CD4-positive, alpha-beta T cell treated with Interleukin-4 for 4 hours (primary cell): Measurements from ENCODE around the gene NPL.

ENCODE experiments used
- DNase-seq: peaks from one replicate; pipeline ENCODE4 v3.0.0-alpha.2; 2020

NPL gene, protein sequence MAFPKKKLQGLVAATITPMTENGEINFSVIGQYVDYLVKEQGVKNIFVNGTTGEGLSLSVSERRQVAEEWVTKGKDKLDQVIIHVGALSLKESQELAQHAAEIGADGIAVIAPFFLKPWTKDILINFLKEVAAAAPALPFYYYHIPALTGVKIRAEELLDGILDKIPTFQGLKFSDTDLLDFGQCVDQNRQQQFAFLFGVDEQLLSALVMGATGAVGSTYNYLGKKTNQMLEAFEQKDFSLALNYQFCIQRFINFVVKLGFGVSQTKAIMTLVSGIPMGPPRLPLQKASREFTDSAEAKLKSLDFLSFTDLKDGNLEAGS

DNA sequence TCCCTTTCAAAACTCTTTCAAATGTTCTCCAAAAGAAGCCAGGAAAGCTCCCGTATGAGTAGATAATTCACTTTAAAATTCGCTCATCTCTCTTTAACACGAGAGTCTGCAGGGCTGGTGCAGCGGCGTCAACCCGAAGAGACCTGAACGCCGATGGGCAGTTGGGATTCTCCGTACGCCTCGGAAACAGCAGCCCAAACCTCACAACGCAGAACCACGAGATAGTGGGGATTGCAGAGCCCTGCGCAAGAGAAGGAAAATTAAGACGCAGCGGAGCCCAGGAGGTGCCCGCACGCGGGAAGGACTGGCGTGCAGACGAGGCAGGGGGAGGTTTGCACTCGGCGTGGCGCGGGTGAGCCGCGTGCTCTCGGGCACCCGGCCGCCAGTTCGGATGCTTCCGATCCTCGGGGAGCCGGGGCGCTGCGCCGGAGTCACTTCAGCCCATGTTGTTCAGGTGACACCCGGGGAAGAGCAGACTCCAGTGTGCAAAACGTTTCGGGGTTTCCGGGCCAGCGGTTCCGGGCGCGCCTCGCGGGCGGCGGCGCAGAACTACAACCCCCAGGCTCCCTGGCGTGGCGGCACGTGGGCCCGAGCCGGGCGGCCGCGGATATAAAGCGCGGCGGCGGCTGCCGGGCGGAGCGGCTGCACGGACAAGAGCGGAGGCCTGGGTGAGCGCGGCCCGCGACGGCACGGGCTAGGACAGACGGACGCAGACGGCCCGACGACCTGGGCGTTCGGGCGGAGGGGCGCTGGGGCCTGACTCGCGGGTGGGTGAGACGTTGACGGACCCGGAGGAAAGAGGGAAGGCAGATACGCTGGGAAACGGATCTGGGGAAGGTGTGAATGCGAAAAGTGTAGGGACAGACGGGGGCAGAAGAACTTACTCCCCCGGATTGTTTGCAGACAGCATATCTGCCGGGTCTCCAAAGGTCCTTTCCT, at the start of gene NPL:
Gene NPL, plus strand, starts transcription at position 636 of the 939 bp plus-strand sequence. CDS start 4,599 bp downstream, outside the sequence.
- DNase-seq: peak; percentile 89

DNA sequence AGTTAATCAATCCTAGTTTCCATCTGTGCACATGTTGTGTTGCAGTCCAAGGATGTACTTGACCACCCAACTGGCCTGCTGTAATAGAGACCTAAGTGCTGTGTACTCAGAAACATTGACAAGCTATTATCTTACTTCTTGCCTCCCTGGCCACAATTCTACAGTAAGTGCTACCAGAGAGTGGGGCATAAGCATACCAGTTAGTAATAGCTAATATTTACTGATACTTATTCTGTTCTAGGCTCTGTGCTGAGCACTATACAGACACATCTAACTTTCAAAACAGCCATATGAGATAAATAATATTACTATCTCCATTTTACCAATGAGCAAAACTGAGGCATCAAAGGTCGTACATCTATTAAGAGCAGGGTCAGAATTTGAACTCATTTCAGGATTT, 49.5 kb upstream of the NPL start:
- DNase-seq: no peak

DNA sequence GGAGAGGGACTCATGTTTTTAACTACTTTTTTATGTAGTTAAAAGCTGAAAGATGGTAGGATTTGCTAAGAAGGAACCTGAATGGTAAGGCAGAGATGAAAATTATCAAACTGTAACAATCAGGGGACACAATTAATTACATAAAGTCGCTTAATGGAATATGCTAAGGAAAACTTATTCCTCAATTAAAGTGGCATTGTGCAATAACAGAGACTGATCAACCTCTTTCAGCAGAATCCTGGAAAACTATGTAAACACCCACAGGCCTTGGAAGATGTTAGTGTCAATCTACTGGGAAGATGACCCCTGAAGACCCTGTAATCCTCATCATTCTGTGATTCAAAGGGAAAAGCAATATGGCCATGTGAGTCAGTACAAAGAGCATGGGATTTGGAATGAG, 46.8 kb upstream of the NPL start:
- DNase-seq: no peak

DNA sequence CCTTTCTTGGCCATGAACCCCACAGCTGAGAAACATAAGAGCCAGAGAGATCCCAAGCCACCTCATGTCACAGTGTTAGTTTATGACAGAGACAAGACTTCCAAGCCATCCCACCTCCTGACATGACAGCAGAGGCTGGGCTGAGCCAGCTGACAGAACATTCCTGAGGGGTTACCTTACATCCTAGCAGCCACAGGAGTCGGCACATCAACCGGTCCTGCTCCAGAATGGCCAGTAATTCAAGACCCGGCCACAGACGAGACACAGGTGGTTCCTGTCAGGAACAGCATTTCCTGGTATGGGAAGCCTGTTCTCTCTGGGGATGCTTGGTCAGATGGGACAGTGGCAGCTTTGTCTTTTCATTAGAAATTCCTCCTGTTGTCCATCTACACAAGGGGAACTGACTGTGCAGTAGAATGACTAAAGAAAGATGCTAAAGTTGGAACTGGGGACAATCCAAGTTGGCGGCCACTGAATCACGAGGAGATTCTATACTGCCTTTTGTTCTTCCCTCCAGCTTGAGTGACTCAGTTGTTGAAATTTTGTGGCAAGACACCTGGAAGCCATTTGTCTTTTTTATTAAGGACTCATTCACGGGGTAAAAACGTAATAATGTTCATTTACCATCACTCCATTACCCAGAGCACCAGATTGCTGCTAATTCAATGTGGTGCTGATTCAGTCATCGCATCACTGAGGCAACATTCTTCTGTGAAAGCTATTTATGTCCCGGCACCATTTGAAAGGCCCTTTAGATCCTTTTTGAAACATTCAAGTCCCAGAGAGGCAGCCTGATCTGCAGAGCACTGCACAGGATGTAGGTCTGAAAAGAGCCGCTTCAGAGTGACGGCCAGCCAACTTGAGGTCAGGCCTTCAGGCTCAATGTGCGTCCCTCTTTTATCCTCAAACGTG, 37.2 kb upstream of the NPL start:
- DNase-seq: no peak

DNA sequence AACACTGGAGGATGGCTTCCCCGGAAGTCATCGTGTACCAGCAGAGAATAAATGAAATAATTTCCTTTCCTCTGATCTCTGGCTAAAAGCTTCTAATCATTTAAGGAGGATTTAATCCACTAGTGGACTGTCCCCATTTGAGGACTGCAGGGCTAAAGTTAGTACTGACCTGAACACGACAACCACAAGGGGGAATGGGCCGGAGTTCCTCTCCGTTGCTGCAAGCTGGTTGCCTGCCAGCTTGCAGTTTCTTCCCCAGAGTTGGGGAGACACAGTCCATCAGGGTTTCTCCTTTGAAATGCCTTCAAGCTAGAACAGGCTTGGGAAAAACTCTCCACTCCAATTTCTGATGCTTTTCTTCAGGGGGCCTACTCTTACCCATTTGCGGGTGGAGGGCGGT, 35.5 kb upstream of the NPL start:
- DNase-seq: no peak

DNA sequence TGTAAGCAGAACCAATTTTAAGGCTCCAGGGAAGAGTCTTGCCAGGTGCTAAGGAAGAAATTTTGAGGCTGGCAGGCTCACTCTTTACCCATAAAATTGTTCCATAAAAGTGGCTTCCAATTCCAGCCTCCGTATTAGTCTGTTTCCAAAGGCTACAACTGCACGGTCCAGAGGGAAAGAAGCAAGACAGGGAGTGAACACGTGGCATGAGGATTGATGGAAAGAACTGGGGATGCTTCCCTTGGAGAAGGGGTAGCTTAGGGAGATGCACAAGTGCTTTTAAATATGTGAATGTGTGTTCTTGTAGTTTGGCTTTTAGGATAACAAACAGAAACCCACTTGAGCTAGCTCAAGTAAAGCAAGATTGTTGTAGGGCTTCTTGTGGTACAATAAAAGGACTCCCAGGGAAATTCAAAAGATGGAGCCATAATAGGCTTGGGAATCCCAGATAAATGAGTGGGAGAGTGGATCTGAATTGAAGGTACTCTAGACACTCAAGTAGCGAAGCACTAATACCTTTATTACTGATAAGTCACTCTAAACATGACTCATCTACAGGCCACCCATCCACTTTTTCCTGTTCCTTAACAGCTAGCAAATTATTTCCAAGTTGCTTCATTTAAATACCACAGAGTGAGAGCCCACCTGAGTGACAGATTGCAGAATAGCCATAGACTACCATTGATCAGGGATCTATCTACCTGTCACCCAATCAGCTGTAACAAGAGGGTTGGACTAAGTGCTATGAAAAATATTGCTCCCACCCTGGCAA, 34.8 kb upstream of the NPL start:
- DNase-seq: no peak

DNA sequence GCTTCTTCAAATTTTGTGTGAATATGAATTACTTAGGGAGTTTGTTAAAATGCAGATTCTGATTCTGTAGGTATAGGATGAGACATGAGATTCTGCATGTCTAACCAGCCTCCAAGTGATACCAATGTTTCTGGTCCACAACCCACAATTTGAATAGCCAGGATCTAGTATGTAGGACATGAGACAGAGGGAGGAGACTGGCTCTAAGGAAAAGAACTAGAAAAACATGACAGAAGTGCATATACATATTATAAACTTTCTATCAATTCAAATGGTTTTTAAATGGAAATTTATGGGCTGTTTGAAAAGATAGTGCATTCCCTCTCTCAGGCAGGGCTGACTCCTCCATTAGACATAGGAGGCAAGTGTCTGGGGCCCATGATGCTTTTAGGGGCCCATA, 33.9 kb upstream of the NPL start:
- no peak for DNase-seq

DNA sequence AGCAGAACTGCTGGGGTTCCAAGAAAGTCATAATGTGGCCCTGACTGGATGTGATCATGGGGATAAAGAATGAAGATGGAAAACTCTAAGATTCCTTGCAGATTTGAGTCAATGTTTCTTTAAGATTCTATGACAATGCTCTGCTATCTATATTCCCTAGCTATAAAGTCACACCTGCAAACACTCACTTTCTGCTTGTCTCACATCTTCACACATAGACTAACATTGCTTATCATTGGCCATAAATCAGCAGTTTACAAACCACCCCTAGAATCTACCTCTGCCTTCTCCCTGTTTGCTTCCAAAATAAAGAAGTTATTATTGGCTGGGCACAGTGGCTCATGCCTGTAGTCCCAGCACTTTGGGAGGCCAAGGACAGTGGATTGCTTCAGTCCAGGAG, 33.1 kb upstream of the NPL start:
- DNase-seq: no peak

DNA sequence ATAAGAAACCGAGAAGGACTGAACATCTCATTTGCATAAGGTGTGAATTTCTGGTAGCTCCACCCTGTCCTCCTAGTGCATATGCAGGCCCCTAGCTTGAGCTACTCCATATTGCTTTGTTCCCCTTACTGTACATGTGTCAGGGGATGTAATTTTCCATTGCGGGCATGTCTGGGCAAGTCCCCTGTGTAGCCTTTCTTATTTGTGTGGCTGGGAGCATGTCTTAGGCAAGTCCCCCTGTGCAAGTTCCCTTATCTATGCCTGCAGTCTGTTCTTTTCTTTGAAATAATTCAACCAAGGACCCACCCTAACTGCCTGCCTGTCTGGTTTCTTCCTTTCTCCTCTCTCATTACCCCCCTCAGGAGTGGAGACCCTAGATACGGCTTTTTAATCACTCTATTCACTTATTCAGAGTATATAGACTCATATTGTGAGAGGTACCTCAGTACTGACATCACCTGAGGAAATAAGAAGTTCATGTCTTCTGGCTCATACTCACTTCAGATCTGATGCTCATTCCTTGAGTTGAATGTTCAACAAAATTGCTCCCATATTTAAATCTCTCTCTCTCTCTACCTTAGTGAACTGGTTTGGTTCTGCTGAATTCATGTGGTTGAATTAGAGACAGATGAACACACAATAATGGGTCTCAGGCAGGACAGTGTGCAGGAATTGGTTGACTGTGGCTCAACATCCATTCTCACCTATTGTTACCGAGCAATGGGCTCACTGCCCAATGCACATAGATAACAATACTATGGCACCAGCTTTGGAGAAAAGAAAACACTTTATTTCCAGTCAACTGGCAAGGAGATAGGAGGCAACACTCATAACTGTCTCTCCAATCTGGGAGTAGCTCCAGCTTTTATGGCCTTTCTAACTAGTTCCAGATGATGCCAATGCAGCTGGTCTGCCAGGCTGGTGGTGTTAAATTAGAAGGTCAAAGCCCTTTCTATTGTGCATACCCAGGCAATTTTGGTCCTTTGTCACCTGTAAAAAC, 27.9 kb upstream of the NPL start:
- DNase-seq: no peak

DNA sequence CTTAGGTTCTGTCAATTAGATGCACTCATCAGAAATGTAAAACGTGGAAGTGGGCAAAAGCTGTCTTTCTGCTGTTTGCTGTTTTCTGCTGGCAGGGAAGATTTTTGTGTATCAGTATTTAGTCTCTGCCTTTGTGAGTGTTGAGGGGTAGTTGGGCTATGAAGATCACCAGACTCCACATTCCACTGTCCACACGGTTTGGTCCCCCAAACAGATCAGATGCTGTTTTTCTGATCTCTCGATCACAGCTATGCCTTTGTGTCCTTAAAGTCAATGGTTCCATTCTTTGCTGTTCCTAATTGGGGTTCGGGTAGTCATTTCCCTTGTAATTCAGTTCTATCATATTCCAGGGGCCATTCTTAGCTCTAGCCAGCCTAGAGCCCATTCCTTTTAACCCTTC, 27.0 kb upstream of the NPL start:
- no peak for DNase-seq

DNA sequence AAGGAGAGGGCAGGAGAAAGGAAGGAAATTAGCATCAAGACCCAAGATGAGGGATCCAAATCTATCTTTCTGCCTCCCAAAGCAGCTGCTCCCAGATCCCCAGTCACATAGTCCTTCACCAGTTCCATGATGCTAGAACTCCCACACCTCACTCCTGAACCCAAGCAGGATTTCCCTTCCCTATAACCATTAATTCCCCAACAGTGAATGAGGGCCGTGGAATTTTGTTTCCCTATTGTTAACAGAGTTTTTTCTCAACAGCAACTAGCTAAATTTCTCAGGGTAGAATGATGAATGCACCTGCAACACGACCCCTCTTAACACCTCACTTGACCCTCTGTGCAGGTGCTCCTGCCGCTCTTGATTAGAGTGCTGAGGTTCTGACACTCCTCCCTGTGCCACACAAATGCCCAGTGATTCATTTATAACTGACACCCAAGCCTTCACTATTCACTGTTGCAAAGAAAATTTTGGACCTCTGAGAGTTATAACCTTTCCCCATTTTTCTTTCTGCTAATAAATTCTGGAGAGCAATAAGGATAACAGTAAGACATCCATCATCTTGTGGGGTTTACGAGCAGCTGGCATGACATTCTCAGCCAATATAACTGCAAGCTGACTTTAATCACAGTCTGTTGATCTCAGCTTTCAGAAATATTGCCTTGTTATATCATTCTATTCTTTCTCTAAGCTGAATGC, 25.4 kb upstream of the NPL start:
- DNase-seq: no peak

DNA sequence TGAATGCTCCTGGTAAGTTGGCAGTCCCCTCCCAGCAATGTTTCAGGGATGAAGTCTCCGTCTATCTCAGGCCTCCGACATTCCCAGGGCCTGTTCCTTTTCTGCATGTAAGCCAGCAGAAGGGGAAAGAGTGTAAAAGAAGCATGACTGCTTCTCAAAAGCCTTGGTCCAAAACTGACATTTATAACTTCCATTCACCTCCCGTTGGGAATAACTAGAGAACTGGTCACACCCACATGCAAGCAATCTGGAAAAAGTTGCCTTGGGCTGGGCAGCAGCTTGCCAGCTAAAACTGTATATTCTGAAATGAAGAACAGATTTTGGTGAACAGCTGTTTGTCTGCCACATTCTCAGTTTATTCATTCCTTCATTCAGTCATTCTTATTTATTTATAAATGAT, 24.2 kb upstream of the NPL start:
- no peak for DNase-seq

DNA sequence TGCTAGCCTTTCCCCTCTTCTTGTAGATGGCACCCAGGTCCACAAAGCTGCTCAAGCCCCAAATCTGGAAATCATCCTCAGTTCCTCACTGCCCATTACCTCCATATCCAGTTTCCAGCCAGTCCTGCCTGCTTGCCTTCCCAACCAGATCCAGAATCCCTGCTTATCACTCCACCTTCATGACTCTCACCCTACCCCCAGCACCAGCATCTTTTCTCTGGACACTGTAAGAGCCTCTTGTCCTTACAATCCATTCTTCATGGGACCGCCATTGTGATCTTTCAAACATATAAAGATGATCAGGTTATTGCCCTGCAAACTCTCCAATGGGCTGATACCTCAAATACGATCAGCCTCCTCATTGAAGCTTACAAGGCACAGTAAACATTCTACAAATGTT, 23.5 kb upstream of the NPL start:
- no peak for DNase-seq

DNA sequence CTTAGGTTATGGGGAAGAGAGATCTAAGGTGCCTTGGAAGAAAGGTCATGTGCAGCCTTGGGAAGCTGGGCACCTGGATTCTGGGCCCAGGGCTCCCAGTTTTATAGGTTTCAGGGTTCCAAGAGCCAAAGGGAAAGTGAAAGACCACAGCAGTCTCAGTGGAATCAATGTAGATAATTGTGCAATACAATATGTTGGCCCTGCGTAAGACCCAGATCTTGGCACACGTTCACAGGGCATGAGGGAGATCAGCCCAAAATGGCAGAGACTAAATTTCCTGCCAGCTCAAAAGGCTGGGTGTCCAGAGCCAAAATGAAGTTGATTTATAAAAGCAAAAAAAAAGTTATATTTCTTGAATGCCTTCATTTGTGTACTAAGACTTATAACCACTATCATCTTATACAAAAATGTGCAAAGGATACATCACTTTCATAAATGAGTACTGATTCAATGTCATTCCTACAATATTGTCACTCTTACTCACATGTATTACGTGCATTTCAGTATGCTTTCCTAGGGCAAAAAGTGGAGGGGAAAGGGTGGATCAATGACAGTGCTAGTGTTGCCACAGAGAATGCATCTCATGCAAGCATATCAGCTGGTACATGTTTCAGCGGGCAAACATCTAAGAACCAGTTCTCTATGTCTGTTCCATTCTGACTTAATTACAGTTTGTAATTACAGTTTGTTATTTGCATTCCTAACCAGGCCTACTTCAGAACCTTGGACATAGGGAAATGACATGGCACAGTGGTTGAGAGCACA, 22.5 kb upstream of the NPL start:
- DNase-seq: no peak

DNA sequence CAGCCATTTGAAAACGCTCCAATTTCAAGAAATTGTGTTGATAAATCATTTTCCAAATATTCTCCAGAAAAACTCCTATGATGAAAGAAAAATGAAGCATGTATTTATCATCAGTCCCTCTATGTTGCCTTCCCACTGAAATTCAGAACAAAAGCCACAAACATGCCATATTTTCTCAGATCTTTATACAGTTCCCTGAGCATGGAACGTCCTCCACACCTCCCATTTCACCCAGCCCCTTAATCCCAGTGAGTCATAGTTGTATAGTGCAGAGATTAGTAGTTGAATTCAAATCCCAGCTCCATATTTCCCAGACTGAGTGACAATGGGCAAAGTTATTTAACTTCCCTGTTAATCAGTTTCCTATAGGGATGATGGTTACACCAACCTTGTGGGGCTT, 20.6 kb upstream of the NPL start:
- DNase-seq: no peak

DNA sequence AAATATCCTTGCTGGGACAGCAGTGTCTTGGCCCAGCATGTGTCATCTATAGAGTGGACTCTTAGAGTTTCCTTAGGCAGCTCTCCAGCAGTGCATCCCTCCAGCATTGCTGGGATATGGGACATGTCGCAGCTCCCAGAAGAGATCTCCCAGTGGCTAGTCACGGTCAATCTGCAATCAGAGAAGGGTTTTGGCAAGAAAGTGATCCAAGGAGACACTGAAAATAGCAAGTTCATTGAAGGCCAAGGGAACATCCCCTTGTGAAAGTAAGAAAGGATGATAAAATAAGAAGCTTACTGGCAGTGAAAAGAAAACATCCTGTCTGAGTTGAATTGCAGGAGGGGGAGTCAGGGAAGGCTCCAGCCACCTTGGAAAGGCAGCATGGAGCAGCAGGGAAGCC, 19.3 kb upstream of the NPL start:
- DNase-seq: no peak

DNA sequence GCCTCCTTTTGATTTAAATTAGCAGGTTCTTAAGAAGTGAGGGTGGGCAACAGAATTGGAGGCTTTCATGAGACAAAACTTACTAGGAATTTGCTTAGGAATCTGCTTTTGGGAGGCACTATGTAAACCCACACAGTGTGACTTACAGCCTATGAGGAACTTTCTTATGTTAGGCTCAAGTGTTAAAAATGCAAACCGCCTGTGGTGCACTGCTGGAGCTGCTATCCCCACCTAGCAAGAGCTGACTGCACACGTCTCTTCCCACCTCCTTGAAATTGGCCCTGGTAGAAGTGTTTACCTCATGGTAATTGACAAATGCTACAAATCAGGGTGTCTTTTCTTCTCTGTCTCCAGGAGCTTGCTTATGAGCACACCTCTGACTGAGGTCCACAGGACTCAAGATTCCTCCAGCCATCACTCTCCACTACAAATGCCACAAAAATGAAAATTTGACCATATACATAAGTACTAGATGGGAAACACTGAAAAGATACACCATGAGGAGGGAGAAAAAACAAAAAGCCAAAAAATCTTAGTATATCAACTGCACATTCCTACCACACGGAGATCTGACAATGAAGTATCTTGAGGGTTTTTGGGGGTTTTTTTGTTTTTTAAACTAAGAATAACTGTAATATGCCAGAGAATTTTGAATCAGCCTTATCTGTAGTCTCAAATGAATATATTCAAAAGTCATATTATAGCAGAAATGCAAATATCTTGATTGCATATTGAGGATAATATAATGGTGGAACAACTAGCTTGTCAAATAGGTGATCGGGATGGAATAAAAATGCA, 18.2 kb upstream of the NPL start:
- no peak for DNase-seq

DNA sequence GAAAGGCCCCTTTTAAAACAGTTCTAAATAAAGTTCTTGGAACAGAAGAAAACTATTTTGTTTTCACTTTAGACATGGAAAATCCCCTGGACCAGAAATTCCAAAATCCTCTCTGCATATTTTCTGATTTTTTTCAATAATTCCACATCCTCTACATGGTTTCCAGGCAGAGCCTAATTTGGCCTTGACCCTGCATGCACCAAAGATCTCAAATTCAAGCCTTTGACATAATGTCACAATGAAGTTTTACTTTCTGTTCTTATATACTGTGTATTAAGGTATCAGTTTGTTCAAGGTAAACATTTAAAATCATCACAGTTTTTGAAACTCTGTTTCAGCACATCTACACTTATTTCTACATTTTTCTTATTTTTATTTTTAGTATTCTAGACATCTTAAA, 12.2 kb upstream of the NPL start:
- DNase-seq: no peak

DNA sequence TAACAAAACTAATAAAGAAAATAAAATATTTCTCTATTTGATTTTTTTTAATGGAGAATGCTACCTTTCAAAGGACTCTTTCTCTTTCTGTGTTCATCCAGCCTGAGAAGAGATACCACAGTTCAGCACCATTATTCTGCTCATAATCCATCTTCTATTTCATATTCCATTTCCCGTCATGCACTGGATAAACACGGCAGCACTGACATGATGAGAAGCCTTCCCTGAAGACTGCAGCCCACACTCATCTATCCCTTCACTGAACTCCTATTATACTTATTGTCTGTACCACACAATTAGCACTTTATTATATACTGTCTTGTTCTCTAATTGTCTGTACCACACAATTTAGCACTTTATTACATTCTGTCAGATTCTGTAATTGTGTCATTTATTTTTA, 10.7 kb upstream of the NPL start:
- DNase-seq: no peak
